ENCODE results near the gene IRX2.

Gene IRX2

GRCh38 chr5:2751592-2752021 is at the start of gene IRX2:
Gene IRX2 (minus strand): TSS chr5:2751677. CDS start chr5:2751413, 264 bp downstream.
- no peak for DNase-seq

DNA sequence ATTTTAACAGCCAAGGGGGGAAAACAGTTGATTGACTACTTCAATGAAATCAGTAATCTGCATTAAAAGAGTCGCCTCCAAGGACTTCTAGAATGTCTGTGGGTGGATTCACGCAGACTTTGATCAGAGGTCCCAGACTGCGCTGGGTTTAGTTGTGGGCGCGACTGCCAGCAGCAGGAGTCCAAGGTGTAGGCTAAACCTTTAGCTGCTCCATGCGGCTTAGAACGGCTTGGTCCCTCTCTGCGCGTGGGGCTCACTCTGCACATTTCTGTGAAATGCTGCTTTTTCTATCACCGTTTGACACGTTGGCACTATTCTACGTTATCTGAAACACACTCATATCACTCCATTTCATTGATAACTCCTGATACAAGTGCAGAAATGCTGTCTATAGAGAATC is 48.6 kb upstream of the IRX2 start:
- DNase-seq = no peak

DNA sequence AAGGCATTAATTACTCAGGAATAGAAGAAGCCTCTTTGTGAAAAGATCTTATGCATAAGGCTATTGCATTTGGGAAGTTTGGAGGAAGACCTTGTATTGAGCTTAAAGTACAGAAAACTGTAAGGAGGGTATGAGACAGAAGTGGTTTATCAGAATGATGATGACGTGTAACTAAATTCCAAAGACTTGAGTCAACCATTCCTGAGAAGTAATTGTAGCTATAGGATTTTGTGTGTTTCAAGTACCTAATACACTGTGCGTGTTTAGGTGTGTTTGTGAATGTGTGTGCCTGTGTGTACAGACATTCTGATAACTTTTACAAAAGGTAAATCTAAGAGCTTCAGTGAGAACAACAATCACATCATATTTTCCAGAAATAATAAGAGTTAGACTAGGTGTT is 46.5 kb upstream of the IRX2 start:
- DNase-seq = no peak

DNA sequence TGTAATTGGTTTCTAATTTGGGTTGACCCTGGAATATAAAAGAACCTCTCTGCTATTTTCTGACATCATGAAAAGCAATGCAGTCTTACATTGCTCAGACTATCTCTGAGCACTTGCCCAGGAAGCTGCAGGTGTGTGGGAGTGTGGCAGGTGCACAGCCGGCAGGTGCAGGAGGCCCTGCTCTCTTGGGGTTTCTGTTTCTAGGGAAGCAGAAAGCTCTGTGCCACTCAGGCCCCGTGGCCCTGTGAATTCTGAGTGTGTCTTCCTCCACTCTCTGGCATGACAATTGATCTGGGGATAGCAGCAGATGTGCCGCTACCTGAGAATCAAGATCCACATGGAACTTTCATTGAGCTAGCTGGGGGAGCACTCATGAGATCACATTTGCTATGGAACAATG is 45.7 kb upstream of the IRX2 start:
- no peak for DNase-seq

DNA sequence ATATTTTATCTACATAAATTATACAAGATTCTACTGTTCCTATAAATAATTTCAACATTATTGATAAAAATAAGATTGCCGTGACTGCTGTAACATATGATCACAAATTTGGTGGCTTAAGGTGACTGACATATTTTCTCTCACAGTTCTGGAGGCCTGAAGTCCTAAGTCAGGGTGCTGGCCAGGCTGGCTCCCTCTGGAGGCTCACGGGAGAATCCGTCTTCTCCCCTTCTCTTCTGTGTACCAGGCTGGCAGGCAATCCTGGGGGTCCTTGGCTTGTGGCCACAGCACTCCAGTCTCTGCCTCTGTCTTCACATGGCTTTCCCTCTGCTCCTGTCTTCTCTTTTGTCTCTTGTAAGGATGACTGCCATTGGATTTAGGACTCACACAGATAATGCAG is 31.7 kb upstream of the IRX2 start:
- no peak for DNase-seq

DNA sequence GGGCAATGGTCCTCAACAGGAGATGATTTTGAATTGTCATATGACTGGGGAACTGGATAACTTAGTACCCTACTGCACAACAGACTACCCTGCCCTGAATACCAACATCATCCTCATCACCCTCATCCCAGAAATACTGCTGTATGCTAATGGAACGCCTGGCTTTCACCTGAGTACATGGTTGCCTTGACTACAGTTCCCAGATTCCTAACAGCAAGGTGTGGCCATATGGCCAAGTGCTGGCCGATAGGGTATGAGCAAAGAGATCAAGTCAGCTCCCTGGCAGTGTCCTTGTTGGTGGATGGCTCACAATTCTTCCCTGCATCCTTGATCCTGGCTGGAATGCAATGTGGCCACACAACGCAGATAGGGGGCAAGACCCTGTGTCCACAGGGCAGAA is 31.2 kb upstream of the IRX2 start:
- no peak for DNase-seq

DNA sequence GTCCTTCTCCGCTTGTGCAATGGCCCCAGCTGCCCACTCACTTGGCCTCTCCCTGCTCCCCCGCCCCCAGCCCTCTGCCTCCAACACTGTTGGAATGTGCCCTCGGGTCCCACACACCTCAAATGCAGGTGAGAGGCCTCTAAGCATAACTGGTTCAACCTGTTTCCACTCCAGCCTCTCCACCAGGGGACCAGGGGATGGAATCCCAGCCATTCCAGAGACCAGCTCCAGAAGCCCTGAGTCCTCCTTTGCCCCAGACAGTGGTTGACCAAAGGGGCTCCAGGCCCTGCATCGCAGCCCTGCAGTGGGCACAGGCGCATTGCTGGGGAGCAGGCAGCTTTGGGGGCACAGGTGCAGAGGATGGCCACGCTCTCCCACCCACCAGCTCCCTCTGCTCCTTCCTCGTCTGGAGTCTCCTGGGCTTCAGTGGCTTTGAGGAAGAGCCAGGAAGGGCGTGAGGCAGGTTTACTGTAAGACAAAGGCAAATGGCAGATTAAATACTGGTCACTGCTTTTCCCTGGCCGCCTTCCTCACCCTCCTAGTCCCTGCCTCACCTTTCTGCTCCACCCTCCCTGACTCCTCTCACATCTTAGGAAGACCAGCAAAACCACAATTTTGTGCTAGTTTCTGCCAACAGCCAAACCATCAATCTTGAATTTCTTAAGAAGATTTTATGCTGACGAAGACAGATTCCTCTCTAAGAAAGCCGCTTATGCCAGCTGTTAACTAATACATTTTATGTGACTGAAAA is 29.1 kb upstream of the IRX2 start:
- no peak for DNase-seq

- no peak for DNase-seq
Measured at GRCh38 chr5:2779459-2779858, 28.0 kb upstream of the IRX2 start.

DNA sequence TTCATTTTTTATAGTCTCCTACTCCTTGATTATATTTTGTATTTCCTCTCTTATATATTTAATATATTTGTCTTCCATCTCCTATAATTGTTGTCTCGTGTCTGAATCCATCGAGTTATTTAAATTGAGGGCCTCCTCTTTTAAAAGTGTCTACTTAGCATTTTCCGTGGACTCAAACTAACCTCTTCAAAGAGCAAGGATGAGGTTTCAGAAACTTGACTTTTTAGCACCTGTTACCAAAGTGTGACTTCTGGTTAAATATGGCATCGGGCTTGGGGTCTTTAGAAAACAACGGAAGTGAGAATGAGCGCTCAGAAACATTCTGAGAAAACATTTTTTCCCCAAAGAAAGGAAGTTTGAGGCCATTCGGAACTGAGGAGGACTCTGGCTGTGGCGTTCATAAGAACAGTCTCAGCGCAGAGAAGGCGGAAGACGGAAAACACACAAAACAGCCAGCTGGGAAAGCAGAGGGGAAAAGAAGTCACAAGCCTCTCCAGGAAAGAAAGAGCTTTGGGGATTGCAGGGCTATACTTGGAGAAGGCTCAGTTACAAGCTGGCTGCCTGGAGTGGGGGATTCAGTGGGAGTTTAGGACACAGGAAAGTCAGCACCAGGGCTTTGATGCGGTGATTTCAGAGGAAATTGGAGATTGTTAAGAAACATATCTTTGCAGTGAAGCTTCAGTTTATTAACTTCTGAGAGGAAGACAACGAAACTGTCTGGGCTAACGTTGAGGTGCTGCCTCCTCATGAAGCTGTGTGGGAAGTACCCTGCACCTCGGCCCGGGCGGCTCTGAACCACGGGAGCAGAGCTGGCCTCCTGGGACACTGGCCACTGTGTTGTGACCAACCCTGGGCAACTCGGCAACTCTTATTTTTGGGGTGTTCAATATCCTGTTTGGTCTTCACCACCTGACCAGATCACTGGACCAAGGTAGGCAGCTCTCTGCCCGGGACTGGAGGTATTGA is 25.1 kb upstream of the IRX2 start:
- no peak for DNase-seq

- no peak for DNase-seq
Measured at GRCh38 chr5:2773327-2773726, 21.9 kb upstream of the IRX2 start.

DNA sequence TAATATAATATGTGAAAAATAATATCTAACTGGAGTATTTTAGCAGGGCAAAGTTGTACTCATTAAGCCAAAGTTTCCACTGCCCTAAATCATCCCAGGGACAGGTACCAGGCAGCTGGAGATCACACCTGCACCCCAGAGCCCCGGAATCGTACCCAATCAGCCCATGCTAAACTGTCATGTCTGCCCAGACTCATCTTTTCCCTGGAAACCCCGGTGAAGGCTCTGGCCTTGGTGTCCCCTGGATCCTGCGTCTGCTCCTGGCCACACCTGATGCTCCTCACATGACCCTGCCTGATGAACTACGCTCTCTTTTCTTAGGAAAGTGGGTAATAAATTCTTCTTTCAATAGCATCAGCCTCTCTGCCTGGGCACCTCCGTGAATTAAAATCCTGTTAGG is 15.6 kb upstream of the IRX2 start:
- DNase-seq = no peak

DNA sequence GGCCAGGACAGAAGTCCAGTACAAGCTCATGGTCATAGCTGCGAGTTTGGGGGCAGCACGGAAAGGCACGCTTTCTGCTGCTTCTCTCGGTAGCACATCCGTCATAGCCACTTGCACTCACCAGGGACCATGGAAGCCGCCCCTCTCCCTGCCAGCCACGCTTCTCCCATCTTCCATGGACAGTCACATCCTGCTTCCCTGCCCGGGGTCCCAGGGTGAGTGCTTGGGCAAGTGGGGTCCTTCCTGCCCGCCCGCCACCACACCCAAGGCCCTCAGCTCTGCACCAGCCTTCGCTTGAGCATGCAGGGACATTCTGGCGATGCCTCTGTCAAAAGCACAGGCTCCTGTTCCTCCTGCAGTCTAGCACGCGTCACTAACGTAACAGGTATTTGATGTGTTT is 13.1 kb upstream of the IRX2 start:
- no peak for DNase-seq

- DNase-seq = no peak
Measured at GRCh38 chr5:2763533-2763794, 12.0 kb upstream of the IRX2 start.

- DNase-seq = no peak
Measured at GRCh38 chr5:2762744-2763532, 11.5 kb upstream of the IRX2 start.

GRCh38 chr5:2761921-2762488 is 10.5 kb upstream of the IRX2 start:
- DNase-seq = no peak

DNA sequence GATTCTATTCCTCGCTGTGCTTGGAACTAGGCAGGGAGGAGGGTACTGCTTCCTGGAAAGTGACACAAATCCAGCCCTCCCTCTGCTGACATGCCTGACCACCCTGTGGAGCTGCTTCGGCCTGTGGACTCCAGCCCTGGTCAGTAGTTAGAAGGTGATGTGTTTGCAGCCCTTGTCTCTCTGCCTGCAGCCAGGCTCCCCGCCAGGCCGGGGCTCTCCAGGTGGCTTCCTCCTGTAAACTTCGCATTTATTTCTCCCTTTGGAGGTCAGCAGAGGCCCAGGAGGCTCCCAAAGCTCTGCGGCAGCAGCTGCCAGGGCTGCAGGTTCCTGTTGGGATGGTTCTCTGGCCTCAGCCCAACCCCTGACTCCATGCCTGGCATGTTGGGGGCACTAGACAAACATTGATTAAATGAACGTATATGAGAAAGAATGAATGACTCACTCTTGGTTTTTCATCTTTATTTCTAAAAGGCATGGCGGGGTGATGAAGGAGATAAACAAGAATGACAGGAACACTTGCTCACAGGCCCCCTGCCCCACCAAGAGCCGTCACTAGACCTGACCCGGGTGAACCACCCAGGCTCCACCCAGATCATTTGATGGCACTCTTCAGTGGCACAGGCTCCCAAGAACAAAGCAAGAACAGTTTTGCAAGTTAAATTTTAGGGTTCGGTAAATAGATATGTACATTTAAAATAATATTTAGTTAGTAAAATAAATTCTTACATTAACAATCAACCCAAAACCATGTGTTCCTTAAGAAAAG is 8.4 kb upstream of the IRX2 start:
- no peak for DNase-seq

DNA sequence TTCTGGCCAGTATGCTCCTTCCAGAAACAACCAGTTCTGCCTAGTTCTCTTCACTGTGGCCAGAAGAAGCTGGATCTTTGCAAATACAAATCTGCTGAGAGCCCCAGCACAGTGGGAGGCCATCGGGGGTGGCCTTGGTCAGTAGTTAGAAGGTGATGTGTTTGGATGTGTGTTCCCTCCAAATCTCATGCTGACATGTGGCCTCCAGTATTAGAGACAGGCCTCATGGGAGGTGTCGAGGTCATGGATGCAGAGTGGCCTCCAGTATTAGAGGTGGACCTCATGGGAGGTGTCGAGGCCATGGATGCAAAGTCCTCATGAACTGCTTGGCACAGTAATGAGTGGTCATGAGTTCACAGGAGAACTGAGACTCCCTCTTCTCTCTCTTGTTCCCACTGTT is 7.6 kb upstream of the IRX2 start:
- no peak for DNase-seq

GRCh38 chr5:2758632-2759031 is 7.2 kb upstream of the IRX2 start:
- no peak for DNase-seq

DNA sequence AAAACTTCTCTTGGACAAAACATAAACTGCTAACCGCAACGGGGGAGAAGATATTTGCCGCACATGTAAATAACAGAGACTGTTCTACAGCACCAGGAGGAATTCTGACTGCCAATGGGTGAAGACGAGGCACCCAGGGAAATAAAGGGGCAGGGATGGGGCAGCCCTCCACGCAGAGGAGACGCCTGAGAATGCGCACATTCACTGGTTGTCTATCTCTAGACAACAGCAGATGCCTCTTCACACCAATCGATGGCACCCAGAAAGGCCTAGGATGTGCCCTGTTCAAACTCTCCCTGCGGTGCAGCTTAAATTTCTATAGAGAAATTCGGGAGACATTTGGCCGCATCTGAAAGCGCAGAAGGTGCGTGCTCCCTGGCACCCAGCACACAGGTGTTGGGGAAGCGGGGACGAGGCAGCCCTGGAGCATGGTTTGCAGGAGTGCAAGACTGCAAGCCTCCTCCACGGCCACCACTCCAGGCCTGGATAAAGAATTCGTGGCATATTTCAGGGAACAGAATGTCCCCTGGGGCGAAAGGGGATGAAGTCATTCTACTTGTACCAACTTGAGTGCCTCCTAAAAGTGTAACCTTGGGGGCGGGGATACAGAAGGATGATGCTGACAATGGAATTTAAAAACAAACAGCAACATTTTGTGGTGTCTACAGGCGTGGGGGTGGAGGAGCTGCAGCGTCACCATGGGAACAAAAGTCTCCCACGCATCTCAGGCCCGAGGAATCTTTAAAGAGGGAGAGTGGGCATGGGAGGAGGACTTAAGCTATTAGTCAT is 6.3 kb upstream of the IRX2 start:
- DNase-seq = no peak

GRCh38 chr5:2756211-2757152 is 5.0 kb upstream of the IRX2 start:
- DNase-seq = no peak

All from GDM1 (cell line).